GM12872 (cell line): ENCODE measurements around the gene SORBS2.

Experiments
- TF ChIP-seq, protein P1 (sequence below): IDR thresholded peaks from 3 replicates; pipeline ENCODE4 v1.5.1; 2011; ENCODE audit warnings: low read depth, mild to moderate bottlenecking, low read length, moderate library complexity; ENCODE audit not compliant: insufficient read depth

SORBS2 gene

DNA sequence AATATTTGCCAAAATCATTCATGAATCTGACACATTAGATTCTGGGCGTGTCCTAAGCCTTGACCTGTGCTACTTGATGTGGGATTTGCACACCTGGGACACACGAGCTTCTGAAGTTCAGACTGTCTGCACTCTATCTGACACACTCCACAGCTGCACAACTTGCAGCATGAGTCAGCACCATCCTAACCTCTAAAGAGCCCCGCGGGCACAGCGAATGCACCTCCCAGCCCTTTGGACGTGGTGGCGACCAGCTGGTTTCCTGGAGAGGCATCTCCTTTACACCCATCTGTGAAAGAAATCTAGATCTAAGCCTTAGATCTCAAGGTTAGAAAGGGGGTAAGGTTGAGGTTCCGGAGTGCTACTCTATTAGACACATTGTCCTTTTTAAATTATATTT is 69.2 kb downstream of the SORBS2 start:
- TF ChIP-seq, protein P1, sequence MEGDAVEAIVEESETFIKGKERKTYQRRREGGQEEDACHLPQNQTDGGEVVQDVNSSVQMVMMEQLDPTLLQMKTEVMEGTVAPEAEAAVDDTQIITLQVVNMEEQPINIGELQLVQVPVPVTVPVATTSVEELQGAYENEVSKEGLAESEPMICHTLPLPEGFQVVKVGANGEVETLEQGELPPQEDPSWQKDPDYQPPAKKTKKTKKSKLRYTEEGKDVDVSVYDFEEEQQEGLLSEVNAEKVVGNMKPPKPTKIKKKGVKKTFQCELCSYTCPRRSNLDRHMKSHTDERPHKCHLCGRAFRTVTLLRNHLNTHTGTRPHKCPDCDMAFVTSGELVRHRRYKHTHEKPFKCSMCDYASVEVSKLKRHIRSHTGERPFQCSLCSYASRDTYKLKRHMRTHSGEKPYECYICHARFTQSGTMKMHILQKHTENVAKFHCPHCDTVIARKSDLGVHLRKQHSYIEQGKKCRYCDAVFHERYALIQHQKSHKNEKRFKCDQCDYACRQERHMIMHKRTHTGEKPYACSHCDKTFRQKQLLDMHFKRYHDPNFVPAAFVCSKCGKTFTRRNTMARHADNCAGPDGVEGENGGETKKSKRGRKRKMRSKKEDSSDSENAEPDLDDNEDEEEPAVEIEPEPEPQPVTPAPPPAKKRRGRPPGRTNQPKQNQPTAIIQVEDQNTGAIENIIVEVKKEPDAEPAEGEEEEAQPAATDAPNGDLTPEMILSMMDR, result no peak

DNA sequence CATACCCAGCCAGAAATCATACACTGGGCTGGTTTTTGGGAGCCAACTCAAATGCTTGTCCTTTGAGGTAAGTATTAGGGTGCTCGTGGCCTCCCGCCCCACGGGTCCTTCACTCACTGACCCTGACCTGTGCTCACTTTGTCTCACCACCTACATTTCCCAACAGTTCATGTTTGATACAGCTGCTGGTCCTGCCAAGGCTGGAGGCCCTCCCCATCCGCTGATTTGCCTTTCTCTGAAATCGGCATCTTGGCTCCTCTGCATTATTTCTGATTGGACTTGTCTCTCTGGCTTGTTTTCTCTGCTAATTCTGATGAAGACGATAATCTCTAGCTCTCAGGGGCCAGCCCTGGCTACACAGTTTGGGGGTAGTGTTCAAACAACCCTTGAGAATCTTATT is 70.2 kb downstream of the SORBS2 start:
- TF ChIP-seq, protein P1, result no peak

DNA sequence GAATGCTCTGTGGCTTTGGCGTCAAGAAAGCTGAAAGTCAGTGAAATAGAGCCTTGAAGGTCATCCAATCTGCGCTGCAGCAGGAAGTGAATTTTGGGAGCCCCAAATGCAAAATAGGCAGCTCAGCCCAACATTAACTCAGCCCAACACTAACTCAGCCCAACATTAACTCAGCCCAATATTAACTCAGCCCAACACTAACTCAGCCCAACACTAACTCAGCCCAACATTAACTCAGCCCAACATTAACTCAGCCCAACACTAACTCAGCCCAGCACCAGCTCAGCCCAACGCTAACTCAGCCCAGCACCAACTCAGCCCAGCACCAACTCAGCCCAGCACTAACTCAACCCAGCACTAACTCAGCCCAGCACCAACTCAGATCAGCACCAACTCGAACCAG is 71.5 kb downstream of the SORBS2 start:
- TF ChIP-seq, protein P1, result no peak

DNA sequence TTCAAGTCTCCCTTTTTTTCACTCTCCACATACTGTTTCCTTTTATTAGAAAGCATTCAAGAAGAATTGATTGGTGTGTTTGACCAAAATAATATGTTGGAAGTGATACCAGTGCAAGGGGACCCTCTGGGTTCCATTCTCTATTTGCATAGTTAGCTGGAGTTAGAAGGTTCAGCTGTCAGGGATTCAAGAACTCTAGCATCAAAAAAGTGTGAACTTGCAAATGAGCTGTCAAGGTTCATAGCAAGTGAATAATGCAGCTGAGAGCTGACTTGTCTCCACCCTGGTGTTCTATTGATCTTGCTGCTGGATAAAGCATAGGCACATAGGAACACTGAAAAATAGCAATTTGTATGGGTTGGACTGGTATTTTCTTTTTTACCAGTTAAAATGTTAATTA is 73.2 kb downstream of the SORBS2 start:
- TF ChIP-seq, protein P1, result no peak

DNA sequence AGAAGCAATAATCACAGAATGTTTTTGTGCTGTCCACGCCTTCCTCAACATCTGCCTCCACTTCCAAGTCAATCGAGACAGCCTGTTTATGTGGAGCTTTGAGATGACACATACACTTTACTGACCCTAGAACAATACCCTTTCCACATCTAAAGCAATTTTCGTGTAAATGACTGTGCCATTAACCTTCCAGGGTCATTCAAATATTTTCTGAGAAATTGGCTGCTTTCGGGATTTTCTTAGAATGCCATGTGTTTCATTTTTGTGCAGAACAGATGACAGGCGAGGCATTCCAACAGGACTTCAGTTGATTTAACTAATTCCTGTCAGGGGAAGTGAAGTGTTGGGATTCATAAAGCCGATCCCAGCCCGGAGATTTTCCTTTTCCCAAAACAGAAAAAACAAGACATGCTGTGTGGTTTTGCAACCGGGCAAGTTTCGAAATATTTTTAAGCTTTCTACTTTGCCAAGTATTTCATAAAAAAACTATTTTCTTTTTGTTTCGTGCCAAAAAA is 73.9 kb downstream of the SORBS2 start:
- TF ChIP-seq, protein P1, result no peak

DNA sequence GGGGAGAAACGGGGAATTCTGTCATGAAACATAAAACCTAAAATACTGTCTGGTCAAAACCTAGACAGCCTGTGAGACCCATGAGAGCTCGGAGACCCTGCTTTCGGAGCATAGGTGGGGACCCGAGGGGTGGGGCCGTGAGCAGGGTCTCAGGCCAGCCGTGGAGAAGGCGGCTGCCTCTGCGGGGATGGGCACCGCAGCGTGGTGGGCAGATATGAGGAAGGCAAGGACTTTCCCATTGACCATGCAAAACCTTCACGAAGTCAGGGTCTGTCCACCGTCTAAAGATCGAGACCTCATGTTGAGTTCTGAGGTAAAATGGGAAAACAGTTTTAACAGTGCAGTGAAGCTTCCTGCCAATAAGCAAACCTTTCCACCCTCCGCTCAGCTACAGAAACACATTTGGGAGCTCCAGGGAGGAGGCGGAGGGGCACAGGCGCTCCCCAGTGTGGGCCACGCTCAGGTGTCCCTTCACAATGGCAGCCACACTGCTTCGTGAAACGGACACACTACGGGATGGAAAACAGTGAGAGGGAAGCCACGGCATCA is 74.4 kb downstream of the SORBS2 start:
- TF ChIP-seq, protein P1, result no peak

DNA sequence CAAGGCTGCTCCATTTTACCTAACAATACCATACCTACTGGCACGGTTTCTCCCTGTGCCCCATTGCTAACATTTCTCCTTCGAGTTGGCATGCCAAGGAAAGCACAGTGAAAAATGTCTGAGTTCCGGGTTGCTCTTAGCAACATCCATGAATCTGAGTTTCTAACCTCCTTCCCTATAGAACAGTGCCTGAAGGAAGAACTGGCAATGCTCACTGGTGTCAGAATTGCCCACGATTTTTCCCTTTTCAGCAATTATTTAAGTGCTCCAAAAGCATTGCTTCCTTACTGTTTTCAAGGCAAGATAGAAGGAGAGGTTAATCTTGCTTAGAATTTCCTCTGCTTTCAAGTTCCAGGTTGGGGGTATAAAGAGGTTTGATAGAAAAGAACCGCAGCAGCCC is 75.1 kb downstream of the SORBS2 start:
- TF ChIP-seq, protein P1, result no peak
